Osteocyte (in vitro differentiated cells): ENCODE results near the gene FSD1L. TPM values are rescaled to one million over a fixed set of nuclear protein-coding genes. Genes with fewer than 3 reads are reported as not detected.

Experiments
- DNase-seq: peaks from one replicate; pipeline ENCODE4 v3.0.0; 2021; ENCODE audit warnings: mixed read lengths; ENCODE audit not compliant: unreplicated experiment; ENCODE audit errors: extremely low spot score
- H3K27ac Mint-ChIP-seq: one replicate; pipeline ENCODE4 v1.8.0; 2021; ENCODE audit warnings: mild to moderate bottlenecking, mixed read lengths; ENCODE audit not compliant: unreplicated experiment
- H3K27me3 Mint-ChIP-seq: one replicate; pipeline ENCODE4 v1.8.0; 2021; ENCODE audit warnings: mixed read lengths; ENCODE audit not compliant: unreplicated experiment
- H3K36me3 Mint-ChIP-seq: one replicate; pipeline ENCODE4 v1.8.0; 2021; ENCODE audit warnings: mixed read lengths; ENCODE audit not compliant: unreplicated experiment
- H3K4me1 Mint-ChIP-seq: one replicate; pipeline ENCODE4 v1.8.0; 2021; ENCODE audit warnings: mixed read lengths; ENCODE audit not compliant: unreplicated experiment
- H3K4me3 Mint-ChIP-seq: one replicate; pipeline ENCODE4 v1.8.0; 2021; ENCODE audit warnings: mild to moderate bottlenecking, moderate library complexity, mixed read lengths; ENCODE audit not compliant: unreplicated experiment
- H3K9me3 Mint-ChIP-seq: one replicate; pipeline ENCODE4 v1.8.0; 2021; ENCODE audit warnings: mixed read lengths; ENCODE audit not compliant: unreplicated experiment
- long read RNA-seq: library from polyadenylated mRNA; unstranded; transcript quantifications from one replicate; pipeline ENCODE4 v2.0.0, GENCODE V29; 2021
- total RNA-seq: library from RNA; stranded (reverse); gene quantifications from 2 replicates; pipeline ENCODE4 v1.2.1, GENCODE V29; 2021
- TF ChIP-seq, protein P1 (sequence below): fragments of 200-600 bp; sonication (generic); IDR thresholded peaks from 2 replicates; pipeline ENCODE4 v1.5.0; 2021; ENCODE audit warnings: antibody characterized with exemption, mild to moderate bottlenecking, moderate library complexity

Gene FSD1L
- total RNA-seq: 6.2 and 6.6 TPM in 2 replicates
- long read RNA-seq, partial matches to known transcripts: 0 of 3 reads
- long read RNA-seq, other reads (novel, unspliced or antisense): 2 of 3 reads

DNA sequence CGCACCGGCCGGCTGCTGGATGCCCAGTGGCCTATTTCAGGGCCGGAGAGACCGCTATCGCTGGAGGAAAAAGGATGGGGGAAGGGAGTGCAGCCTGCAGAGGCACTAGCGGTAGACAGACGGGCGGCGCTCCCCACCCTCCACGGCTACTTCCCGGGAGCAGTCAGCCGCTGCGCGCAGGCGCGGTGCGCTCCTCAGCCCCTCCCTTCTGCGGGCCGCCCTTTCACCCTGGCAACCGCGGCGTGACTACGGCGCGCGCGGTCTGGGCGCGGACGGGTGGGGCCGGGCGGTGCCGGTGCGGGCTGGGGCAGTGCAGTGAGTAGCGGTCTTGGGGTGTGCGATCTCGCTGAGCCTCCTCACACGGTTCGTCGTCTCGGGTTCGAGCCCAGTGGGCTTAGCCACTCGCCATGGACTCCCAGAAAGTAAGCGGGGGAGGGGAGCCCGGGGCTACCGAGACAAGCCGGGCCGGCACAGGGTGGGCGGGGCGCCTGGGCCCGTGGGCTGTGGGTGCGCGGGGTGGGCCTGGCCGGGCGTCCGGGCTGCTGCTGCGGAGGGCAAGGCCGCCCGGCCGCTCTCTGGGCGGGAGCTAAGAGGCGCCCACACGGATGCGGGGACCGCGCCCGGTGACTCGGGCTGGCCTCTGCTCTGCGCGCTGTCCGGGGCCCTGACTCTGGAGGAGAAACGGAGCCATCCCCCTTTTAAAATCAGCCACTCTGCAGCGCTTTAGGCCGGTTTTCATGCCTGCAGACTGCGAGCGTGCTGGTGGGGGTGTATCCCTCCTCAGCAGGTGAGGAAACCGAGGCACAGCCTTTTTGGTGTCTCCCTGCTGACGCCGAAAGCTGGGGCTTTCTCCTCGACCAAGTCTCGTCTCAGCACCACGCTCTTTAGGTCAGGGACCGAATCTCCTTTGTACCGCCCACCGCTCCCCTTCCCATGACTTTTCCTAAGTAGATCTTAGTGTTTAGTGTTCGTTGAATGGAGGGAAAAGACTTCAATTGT is at the start of gene FSD1L:
FSD1L (plus strand) TSS at position 221 of the 999 bp plus-strand sequence; CDS start at position 408, 187 bp downstream.
- peak; percentile 97 for DNase-seq
- H3K9me3 Mint-ChIP-seq: no peaks in the 10 kb centered on the region
- no peaks in the 10 kb centered on the region for H3K27me3 Mint-ChIP-seq
- peak within 1 kb of the TSS; percentile 80 for H3K4me3 Mint-ChIP-seq
- peak within 1 kb of the TSS; percentile 91 for H3K27ac Mint-ChIP-seq
- H3K36me3 Mint-ChIP-seq: no peaks in the 10 kb centered on the region
- H3K4me1 Mint-ChIP-seq: peaks cover 37% of the 10 kb centered on the region
- TF ChIP-seq, protein P1, sequence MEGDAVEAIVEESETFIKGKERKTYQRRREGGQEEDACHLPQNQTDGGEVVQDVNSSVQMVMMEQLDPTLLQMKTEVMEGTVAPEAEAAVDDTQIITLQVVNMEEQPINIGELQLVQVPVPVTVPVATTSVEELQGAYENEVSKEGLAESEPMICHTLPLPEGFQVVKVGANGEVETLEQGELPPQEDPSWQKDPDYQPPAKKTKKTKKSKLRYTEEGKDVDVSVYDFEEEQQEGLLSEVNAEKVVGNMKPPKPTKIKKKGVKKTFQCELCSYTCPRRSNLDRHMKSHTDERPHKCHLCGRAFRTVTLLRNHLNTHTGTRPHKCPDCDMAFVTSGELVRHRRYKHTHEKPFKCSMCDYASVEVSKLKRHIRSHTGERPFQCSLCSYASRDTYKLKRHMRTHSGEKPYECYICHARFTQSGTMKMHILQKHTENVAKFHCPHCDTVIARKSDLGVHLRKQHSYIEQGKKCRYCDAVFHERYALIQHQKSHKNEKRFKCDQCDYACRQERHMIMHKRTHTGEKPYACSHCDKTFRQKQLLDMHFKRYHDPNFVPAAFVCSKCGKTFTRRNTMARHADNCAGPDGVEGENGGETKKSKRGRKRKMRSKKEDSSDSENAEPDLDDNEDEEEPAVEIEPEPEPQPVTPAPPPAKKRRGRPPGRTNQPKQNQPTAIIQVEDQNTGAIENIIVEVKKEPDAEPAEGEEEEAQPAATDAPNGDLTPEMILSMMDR: peak; percentile 16

DNA sequence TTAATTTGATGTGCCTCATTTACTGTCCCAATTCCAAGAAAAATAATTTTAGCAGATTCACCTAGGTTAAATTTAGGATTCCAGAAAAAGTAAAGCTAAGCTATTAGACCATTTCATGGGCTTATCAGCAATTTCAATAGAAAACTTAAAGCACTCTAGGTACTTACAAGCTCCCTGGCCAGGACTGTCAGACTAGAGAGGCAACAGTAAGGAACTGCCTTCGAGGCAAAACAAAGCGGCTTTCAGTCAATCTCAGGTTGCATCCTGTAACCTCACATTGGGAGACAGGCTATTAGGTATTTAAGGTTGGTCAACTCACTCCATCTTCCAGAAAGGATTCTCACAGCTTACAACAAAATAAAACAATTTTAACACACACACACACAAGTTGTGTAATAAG is 48.7 kb upstream of the FSD1L start:
- Mint-ChIP-seq H3K4me3 (no peak overlapping the region), H3K9me3 (no peaks in the 10 kb centered on the region), H3K27ac (no peak overlapping the region), H3K4me1 (no peaks in the 10 kb centered on the region), H3K36me3 (no peaks in the 10 kb centered on the region), H3K27me3 (peaks cover 11% of the 10 kb centered on the region)
- no peak for DNase-seq
- TF ChIP-seq, protein P1: no peak

DNA sequence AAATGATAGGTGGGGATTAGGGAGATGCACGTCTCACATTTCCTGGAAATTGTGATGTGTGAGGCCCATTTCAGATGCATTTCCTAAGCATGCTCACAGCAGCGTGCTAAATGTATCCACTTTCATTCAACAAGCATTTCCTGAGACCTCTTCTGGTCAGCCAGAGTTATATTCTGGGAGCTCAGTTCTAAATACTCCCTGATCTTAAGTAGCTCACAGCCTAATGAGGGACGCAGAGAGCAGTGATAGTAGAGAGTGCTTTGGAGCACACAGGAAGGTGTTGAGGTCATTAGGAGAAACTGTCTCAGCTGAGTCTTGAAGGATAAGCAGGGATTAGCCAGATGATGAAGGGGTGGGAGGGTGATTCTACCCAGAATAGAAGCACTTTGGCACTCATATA is 46.2 kb upstream of the FSD1L start:
- no peak for DNase-seq
- H3K36me3 Mint-ChIP-seq: no peaks in the 10 kb centered on the region
- H3K9me3 Mint-ChIP-seq: peaks cover under 1% of the 10 kb centered on the region
- peaks cover 11% of the 10 kb centered on the region for H3K27me3 Mint-ChIP-seq
- H3K27ac Mint-ChIP-seq: no peak overlapping the region
- H3K4me3 Mint-ChIP-seq: no peak overlapping the region
- no peaks in the 10 kb centered on the region for H3K4me1 Mint-ChIP-seq
- TF ChIP-seq, protein P1: peak; percentile 40

DNA sequence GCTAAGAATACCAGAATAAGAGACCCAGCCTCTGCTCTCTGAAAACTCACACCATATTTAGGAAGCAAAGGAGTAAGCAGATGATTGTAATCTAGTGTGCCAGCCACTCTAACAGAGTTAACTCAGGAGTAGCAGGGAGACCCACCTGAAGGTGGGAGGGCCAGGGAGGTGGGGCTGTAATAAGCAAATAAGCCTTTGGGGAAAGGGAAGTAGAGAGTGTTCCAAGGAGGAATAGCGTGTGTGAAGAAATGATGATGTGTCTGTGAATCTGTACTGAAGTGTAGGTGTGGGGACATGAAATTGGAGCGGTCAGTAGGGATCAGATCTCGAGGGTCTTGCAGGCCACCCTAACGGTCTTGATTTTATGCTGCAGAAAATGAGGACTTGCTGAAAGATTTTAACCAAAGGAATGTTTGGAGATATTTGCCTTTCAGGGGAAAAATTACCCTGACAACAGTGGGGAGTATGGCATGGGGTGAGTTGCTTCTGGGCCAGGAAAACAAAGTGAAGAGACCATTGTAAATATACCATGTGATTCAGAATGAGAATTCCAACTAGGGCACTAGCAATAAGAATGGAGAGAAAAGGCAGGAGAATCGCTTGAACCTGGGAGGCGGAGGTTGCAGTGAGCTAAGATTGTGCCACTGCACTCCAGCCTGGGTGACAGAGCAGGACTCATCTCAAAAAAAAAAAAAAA is 44.1 kb upstream of the FSD1L start:
- Mint-ChIP-seq H3K27ac (no peak overlapping the region), H3K9me3 (peaks cover 7% of the 10 kb centered on the region), H3K4me1 (no peaks in the 10 kb centered on the region), H3K36me3 (peaks cover 4% of the 10 kb centered on the region), H3K4me3 (no peak overlapping the region), H3K27me3 (peaks cover 11% of the 10 kb centered on the region)
- TF ChIP-seq, protein P1: no peak
- DNase-seq: no peak
